ENCODE measurements around the gene AK8.

The AK8 gene

GRCh38 chr9:132877824-132878694, at the start of gene AK8:
Gene AK8, minus strand, starts transcription at chr9:132878284. Its CDS starts 29 bp downstream, at chr9:132878255.
- peak; percentile 72 for DNase-seq (ENCODE audit: low spot score)

GRCh38 chr9:132927704-132928103, 49.6 kb upstream of the AK8 start:
- DNase-seq (ENCODE audit: low spot score): no peak

GRCh38 chr9:132923346-132923902, 45.3 kb upstream of the AK8 start:
- no peak for DNase-seq (ENCODE audit: low spot score)

GRCh38 chr9:132919614-132920268, 41.7 kb upstream of the AK8 start:
- no peak for DNase-seq (ENCODE audit: low spot score)

- DNase-seq (ENCODE audit: low spot score): no peak
Observed at GRCh38 chr9:132914924-132915323, 36.8 kb upstream of the AK8 start.

- DNase-seq (ENCODE audit: low spot score): no peak
Observed at GRCh38 chr9:132912131-132912530, 34.0 kb upstream of the AK8 start.

GRCh38 chr9:132910376-132910775, 32.3 kb upstream of the AK8 start:
- no peak for DNase-seq (ENCODE audit: low spot score)

- no peak for DNase-seq (ENCODE audit: low spot score)
Observed at GRCh38 chr9:132909311-132909710, 31.2 kb upstream of the AK8 start.

GRCh38 chr9:132908635-132909034, 30.6 kb upstream of the AK8 start:
- peak; percentile 33 for DNase-seq (ENCODE audit: low spot score)

- DNase-seq (ENCODE audit: low spot score): no peak
Observed at GRCh38 chr9:132905726-132906125, 27.6 kb upstream of the AK8 start.

GRCh38 chr9:132903574-132904492, 25.7 kb upstream of the AK8 start:
- DNase-seq (ENCODE audit: low spot score): no peak

GRCh38 chr9:132901858-132902831, 24.1 kb upstream of the AK8 start:
- peak; percentile 77 for DNase-seq (ENCODE audit: low spot score)

GRCh38 chr9:132898051-132898450, 20.0 kb upstream of the AK8 start:
- DNase-seq (ENCODE audit: low spot score): no peak

- DNase-seq (ENCODE audit: low spot score): no peak
Observed at GRCh38 chr9:132896906-132897305, 18.8 kb upstream of the AK8 start.

GRCh38 chr9:132896264-132896663, 18.2 kb upstream of the AK8 start:
- DNase-seq (ENCODE audit: low spot score): no peak

GRCh38 chr9:132894862-132895835, 17.1 kb upstream of the AK8 start:
- DNase-seq (ENCODE audit: low spot score): no peak

- DNase-seq (ENCODE audit: low spot score): no peak
Observed at GRCh38 chr9:132894346-132894745, 16.3 kb upstream of the AK8 start.

GRCh38 chr9:132892400-132892799, 14.3 kb upstream of the AK8 start:
- DNase-seq (ENCODE audit: low spot score): no peak

- no peak for DNase-seq (ENCODE audit: low spot score)
Observed at GRCh38 chr9:132888151-132888550, 10.1 kb upstream of the AK8 start.

All from CD4-positive, alpha-beta T cell treated with Interleukin-15 for 4 hours (primary cell).